22Rv1 (cell line): ENCODE measurements around the gene EHBP1.

Experiments used
- ZFX ChIP-seq: fragments of 450-650 bp; IDR thresholded peaks from 2 replicates; pipeline ENCODE4 v1.6.1; 2017; ENCODE audit warnings: antibody characterized with exemption, borderline replicate concordance
- TF ChIP-seq, protein P1 (sequence below): fragments of 450-650 bp; IDR thresholded peaks from 2 replicates; pipeline ENCODE4 v1.5.1; 2017; ENCODE audit warnings: mild to moderate bottlenecking

DNA sequence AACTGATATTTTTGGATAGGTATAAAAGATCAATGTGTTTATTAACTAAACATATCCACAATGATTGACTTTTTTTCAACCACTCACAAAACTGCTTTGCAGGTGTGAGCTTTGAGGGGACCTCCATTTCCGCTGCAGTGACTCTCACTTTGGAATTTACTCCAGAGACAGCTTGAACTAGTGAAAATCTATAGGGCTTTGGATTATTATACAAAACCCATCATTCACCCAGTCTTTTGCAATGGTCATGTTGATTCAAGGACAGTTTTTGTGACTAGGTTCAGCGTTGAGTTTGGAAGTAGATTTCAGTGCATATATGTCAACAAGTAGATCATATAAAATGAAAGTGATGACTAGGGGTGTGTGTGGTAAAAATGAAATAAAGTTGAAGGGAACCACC is 87.7 kb downstream of the EHBP1 start:
- TF ChIP-seq, protein P1, sequence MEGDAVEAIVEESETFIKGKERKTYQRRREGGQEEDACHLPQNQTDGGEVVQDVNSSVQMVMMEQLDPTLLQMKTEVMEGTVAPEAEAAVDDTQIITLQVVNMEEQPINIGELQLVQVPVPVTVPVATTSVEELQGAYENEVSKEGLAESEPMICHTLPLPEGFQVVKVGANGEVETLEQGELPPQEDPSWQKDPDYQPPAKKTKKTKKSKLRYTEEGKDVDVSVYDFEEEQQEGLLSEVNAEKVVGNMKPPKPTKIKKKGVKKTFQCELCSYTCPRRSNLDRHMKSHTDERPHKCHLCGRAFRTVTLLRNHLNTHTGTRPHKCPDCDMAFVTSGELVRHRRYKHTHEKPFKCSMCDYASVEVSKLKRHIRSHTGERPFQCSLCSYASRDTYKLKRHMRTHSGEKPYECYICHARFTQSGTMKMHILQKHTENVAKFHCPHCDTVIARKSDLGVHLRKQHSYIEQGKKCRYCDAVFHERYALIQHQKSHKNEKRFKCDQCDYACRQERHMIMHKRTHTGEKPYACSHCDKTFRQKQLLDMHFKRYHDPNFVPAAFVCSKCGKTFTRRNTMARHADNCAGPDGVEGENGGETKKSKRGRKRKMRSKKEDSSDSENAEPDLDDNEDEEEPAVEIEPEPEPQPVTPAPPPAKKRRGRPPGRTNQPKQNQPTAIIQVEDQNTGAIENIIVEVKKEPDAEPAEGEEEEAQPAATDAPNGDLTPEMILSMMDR: no peak
- TF ChIP-seq ZFX: no peak
